Bronchial epithelial cell (primary cell): ENCODE results near the gene MINPP1. TPM values are rescaled to one million over a fixed set of nuclear protein-coding genes. Genes with fewer than 3 reads are reported as not detected.

Experiments used
- DNase-seq: peaks from one replicate; pipeline ENCODE4 v3.0.0-alpha.2; 2010; ENCODE audit warnings: low read depth
- FAIRE-seq: peaks from 2 replicates; lab custom pipeline; 2011; peaks lifted over from hg19 to GRCh38; lab: Jason Lieb, UNC
- H3K27me3 ChIP-seq: 2 replicates; pipeline ENCODE4 v1.5.1; 2011; ENCODE audit warnings: low read length; ENCODE audit not compliant: control insufficient read depth, insufficient read depth
- H3K36me3 ChIP-seq: 2 replicates; pipeline ENCODE4 v1.5.1; 2011; ENCODE audit warnings: low read length; ENCODE audit not compliant: control insufficient read depth, insufficient read depth
- H3K4me3 ChIP-seq: 2 replicates; pipeline ENCODE4 v1.5.1; 2011; ENCODE audit warnings: mild to moderate bottlenecking, low read depth, low read length, control low read depth
- total RNA-seq: library from RNA; depleted of rRNA; stranded (reverse); fragments of >200 nt; gene quantifications from 2 replicates; pipeline ENCODE4 v1.2.1, GENCODE V29; 2014
- TF ChIP-seq, protein P1 (sequence below): IDR thresholded peaks from 2 replicates; pipeline ENCODE4 v1.5.1; 2011; ENCODE audit warnings: mild to moderate bottlenecking, moderate library complexity, low read length, control low read depth, inconsistent platforms; ENCODE audit not compliant: insufficient read depth, severe bottlenecking

The MINPP1 gene
- total RNA-seq, 1 donor from 2014 or later, result 12.1 TPM

DNA sequence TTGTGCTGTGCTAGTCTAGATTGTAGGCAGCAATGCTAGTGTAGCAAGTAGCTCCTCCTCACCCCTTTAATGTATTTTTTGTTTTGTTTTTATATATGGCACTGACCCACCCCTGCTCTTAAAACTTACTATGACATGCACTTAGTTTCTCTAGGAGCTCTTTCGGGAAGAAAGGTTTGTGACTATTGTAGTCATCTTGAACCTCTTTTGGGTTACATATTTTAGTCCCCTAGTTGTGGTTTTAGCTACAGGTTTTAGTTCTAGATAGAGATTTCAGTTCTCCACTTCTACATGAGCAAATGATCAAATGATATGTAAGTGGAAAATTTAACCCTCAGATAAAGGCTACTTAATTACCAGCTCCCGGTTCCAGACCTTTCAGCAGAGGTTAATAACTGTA lies 14.9 kb downstream of the MINPP1 start:
- DNase-seq, result no peak
- FAIRE-seq, result no peak
- H3K36me3 ChIP-seq, result no peaks in the 10 kb centered on the region
- TF ChIP-seq, protein P1, sequence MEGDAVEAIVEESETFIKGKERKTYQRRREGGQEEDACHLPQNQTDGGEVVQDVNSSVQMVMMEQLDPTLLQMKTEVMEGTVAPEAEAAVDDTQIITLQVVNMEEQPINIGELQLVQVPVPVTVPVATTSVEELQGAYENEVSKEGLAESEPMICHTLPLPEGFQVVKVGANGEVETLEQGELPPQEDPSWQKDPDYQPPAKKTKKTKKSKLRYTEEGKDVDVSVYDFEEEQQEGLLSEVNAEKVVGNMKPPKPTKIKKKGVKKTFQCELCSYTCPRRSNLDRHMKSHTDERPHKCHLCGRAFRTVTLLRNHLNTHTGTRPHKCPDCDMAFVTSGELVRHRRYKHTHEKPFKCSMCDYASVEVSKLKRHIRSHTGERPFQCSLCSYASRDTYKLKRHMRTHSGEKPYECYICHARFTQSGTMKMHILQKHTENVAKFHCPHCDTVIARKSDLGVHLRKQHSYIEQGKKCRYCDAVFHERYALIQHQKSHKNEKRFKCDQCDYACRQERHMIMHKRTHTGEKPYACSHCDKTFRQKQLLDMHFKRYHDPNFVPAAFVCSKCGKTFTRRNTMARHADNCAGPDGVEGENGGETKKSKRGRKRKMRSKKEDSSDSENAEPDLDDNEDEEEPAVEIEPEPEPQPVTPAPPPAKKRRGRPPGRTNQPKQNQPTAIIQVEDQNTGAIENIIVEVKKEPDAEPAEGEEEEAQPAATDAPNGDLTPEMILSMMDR, result no peak
- no peaks in the 10 kb centered on the region for H3K27me3 ChIP-seq
- H3K4me3 ChIP-seq, result no peak overlapping the region

DNA sequence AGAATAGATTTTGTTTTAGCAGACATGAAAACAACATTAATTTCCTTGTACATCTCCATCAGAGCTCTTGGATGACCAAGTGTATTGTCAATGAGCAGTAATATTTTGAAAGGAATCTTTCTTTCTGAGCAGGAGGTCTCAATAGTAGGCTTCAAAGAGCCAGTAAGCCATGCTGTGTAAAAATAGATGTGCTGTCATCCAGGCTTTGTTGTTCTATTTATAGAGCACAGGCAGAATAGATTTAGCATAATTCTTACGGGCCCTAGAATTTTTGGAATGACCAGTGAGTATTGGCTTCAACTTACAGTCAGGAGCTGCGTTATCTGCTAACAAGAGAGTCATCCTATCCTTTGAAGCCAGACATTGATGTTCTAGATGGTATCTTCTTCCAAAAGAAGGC lies 19.0 kb downstream of the MINPP1 start:
- H3K4me3 ChIP-seq, result no peak overlapping the region
- H3K27me3 ChIP-seq, result no peaks in the 10 kb centered on the region
- DNase-seq, result no peak
- no peaks in the 10 kb centered on the region for H3K36me3 ChIP-seq
- TF ChIP-seq, protein P1, result no peak
- no peak for FAIRE-seq

DNA sequence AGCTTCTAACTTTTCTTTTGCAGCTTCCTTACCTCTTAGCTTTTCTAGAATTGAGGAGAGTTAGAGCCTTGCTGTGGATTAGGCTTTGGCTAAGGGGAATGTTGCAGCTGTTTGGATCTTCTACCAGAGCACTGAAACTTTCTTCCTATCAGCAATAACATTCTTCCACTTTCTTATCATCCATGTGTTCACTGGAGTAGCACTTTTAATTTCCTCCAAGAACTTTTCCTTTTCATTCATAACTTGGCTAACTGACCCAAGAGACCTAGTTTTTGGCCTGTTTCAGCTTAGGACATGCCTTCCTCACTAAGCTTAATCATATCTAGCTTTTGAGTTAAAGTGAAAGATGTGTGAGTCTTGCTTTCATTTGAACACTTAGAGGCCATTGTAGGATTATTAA lies 19.6 kb downstream of the MINPP1 start:
- Histone ChIP-seq H3K27me3 (no peaks in the 10 kb centered on the region), H3K36me3 (no peaks in the 10 kb centered on the region), H3K4me3 (no peak overlapping the region)
- TF ChIP-seq, protein P1, result no peak
- no peak for FAIRE-seq
- DNase-seq, result no peak

DNA sequence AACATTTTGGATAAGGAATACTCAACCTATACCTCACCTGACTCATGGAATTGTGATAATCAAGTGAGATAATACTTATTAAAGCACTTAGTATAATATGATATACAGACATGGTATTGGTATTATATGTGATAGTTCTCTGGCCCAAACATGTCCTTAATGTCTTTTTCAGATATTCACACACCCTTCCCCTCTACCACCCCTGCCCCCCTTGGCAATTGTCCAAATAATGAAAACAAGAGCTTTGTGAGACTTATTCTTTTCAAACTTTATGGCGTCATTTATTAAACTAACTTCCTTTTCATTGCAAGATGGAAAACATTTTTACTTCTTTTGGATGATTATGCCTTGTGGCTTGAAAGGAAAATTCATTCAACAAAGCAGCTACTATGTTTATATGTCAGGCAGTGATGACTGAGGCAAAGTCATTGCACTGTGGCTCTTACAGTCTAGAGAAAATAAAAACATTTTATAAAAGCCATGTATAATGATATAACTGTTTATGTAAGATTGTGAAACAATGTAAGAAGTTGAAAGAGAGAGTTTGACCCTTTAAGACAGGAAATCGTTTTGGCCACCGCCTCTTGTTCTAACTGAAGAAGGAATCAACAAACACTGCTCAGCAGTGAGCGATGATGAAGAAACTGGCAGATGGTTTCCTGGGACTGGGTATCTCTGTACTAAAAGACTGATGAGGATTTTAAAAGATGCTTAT lies 27.4 kb downstream of the MINPP1 start:
- DNase-seq (no peak), FAIRE-seq (no peak)
- peaks cover 1% of the 10 kb centered on the region for H3K36me3 ChIP-seq
- H3K4me3 ChIP-seq, result no peak overlapping the region
- TF ChIP-seq, protein P1, result no peak
- no peaks in the 10 kb centered on the region for H3K27me3 ChIP-seq

DNA sequence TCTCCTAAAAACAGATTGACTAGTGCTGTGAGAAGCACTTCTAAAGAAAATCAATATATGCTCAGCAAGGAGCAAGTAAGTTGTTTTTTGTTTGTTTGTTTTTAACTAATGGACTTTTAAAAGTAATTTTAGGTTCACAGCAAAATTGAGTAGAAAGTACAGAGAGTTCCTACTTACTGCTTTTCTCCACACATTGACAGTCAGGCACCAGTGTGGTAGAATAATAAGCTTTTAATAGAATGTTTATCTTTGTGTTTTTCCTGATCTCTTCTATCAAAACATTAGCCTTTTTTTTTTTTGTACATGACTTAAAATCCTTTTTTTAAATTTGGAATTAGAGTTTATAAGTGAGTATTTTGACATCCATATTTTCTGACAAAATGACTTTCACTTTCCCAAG lies 28.0 kb downstream of the MINPP1 start:
- FAIRE-seq (no peak), DNase-seq (no peak)
- Histone ChIP-seq H3K4me3 (no peak overlapping the region), H3K27me3 (no peaks in the 10 kb centered on the region), H3K36me3 (peaks cover 1% of the 10 kb centered on the region)
- TF ChIP-seq, protein P1, result no peak
